Measurements from ENCODE around the gene RNF213. TPM values are rescaled to one million over a fixed set of nuclear protein-coding genes. Genes with fewer than 3 reads are reported as not detected.

Gene RNF213
- total and polyA plus RNA-seq, 10 donors: 36.7 to 481 (median 337) TPM

- DNase-seq: peak; percentile 64
- Histone ChIP-seq H3K36me3 (peaks cover 0 to 29% (median 3%) of the 10 kb centered on the region in 6 donors), H3K4me3 (no peak overlapping the region), H3K4me1 (peaks cover 0 to 11% (median 0%) of the 10 kb centered on the region in 6 donors), H3K27me3 (replicated peaks in 1 of 7) (no peaks in the 10 kb centered on the region), H3K27ac (no peak overlapping the region), H3K9me3 (no peaks in the 10 kb centered on the region)
- WGBS, 5 donors: 79 to 87% (median 81%) methylated on average over 6 to 15 of the region's 15 CpGs
- no peak for TF ChIP-seq POLR2AphosphoS5 (IDR thresholded peaks at IDR 0.05)
- intact Hi-C loops (cut with DNase I; ENCODE audit: low total_unique reads): no loop called here
Measured at GRCh38 chr17:80432350-80432955, 171.8 kb downstream of the RNF213 start.

- 87 to 92% (median 90%) methylated on average over 6 of the region's 6 CpGs for WGBS, 5 donors
- H3K27me3 ChIP-seq (replicated peaks in 1 of 7): no peaks in the 10 kb centered on the region
- no peak overlapping the region for H3K27ac ChIP-seq
- no peaks in the 10 kb centered on the region for H3K9me3 ChIP-seq
- peaks cover 0 to 11% (median 0%) of the 10 kb centered on the region in 6 donors for H3K4me1 ChIP-seq
- no peak overlapping the region for H3K4me3 ChIP-seq
- peak; percentile 54 for DNase-seq
- intact Hi-C loops (cut with DNase I; ENCODE audit: low total_unique reads): no loop called here
- H3K36me3 ChIP-seq: peaks cover 0 to 28% (median 3%) of the 10 kb centered on the region in 6 donors
- TF ChIP-seq POLR2AphosphoS5 (IDR thresholded peaks at IDR 0.05): no peak
- TF ChIP-seq CTCF (IDR thresholded peaks at IDR 0.05 in 8 of 11, conservative IDR thresholded peaks at IDR 0.05 in 3 of 11): no peak
- no peak for TF ChIP-seq POLR2A (IDR thresholded peaks at IDR 0.05)
Measured at GRCh38 chr17:80432961-80433550, 172.4 kb downstream of the RNF213 start.

GRCh38 chr17:80433916-80434666 is 173.4 kb downstream of the RNF213 start:
- WGBS, 5 donors: 78 to 84% (median 80%) methylated on average over 12 of the region's 12 CpGs
- intact Hi-C loops (cut with DNase I; ENCODE audit: low total_unique reads): no loop called here
- no peak for TF ChIP-seq CTCF (IDR thresholded peaks at IDR 0.05 in 8 of 11, conservative IDR thresholded peaks at IDR 0.05 in 3 of 11)
- TF ChIP-seq POLR2AphosphoS5 (IDR thresholded peaks at IDR 0.05): no peak
- TF ChIP-seq POLR2A (IDR thresholded peaks at IDR 0.05): no peak

GRCh38 chr17:80437532-80437931 is 176.9 kb downstream of the RNF213 start:
- no peak for DNase-seq
- peaks cover 0 to 8% (median 0%) of the 10 kb centered on the region in 6 donors for H3K4me1 ChIP-seq
- no peaks in the 10 kb centered on the region for H3K27me3 ChIP-seq (replicated peaks in 1 of 7)
- H3K4me3 ChIP-seq: no peak overlapping the region
- peaks cover 0 to 13% (median 0%) of the 10 kb centered on the region in 6 donors for H3K36me3 ChIP-seq
- intact Hi-C loops (cut with DNase I; ENCODE audit: low total_unique reads): no loop called here
- H3K9me3 ChIP-seq: no peaks in the 10 kb centered on the region
- 70 to 84% (median 82%) methylated on average over 10 of the region's 10 CpGs for WGBS, 5 donors
- no peak for TF ChIP-seq POLR2AphosphoS5 (IDR thresholded peaks at IDR 0.05)
- no peak for TF ChIP-seq CTCF (IDR thresholded peaks at IDR 0.05 in 8 of 11, conservative IDR thresholded peaks at IDR 0.05 in 3 of 11)
- no peak for TF ChIP-seq POLR2A (IDR thresholded peaks at IDR 0.05)
- no peak overlapping the region for H3K27ac ChIP-seq

More at GRCh38 chr17:80433916-80434666, 173.4 kb downstream of the RNF213 start:
- no peaks in the 10 kb centered on the region for H3K27me3 ChIP-seq (replicated peaks in 1 of 7)
- no peaks in the 10 kb centered on the region for H3K9me3 ChIP-seq
- peaks cover 0 to 18% (median 3%) of the 10 kb centered on the region in 6 donors for H3K36me3 ChIP-seq
- peaks cover 0 to 11% (median 0%) of the 10 kb centered on the region in 6 donors for H3K4me1 ChIP-seq
- H3K4me3 ChIP-seq: no peak overlapping the region
- H3K27ac ChIP-seq: no peak overlapping the region
- no peak for DNase-seq
